Measurements from ENCODE around the gene ARHGAP18.

ARHGAP18 gene

GRCh38 chr6:129544892-129545612 is 164.9 kb downstream of the ARHGAP18 start:
- TF ChIP-seq CTCF (conservative IDR thresholded peaks at IDR 0.05; ENCODE audit: low read length) (no peak), EZH2phosphoT487 (IDR thresholded peaks at IDR 0.05; ENCODE audit: borderline replicate concordance) (no peak)
- no peak overlapping the region for H3K9ac ChIP-seq (ENCODE audit: low read depth, low read length, poor library complexity, severe bottlenecking)
- H2AFZ ChIP-seq (ENCODE audit: low read length): no peak overlapping the region
- no peaks in the 10 kb centered on the region for H4K20me1 ChIP-seq (ENCODE audit: insufficient read depth, low read length, poor library complexity, severe bottlenecking)
- no peaks in the 10 kb centered on the region for H3K9me2 ChIP-seq (replicated peaks; ENCODE audit: low read depth, low read length)
- H3K4me1 ChIP-seq (ENCODE audit: insufficient read depth, low read length, poor library complexity, severe bottlenecking): peaks cover 4% of the 10 kb centered on the region
- H3K27me3 ChIP-seq (ENCODE audit: insufficient read depth, low read length, poor library complexity, severe bottlenecking): no peaks in the 10 kb centered on the region
- no peaks in the 10 kb centered on the region for H3K36me3 ChIP-seq (ENCODE audit: insufficient read depth, low read length)
- no peak overlapping the region for H3K4me3 ChIP-seq (ENCODE audit: low read length, poor library complexity, severe bottlenecking)
- H3F3A ChIP-seq (ENCODE audit: low read depth): no peaks in the 10 kb centered on the region
- no peaks in the 10 kb centered on the region for H3K79me2 ChIP-seq (ENCODE audit: insufficient read depth, low read length)
- no peak overlapping the region for H3K4me2 ChIP-seq (ENCODE audit: low read depth, low read length, poor library complexity, severe bottlenecking)
- no peaks in the 10 kb centered on the region for H3K9me3 ChIP-seq (ENCODE audit: insufficient read depth, low read depth, low read length)

GRCh38 chr6:129543981-129544380 is 166.0 kb downstream of the ARHGAP18 start:
- peaks cover 4% of the 10 kb centered on the region for H3K4me1 ChIP-seq (ENCODE audit: insufficient read depth, low read length, poor library complexity, severe bottlenecking)
- no peak overlapping the region for H3K4me2 ChIP-seq (ENCODE audit: low read depth, low read length, poor library complexity, severe bottlenecking)
- H3K9me3 ChIP-seq (ENCODE audit: insufficient read depth, low read depth, low read length): no peaks in the 10 kb centered on the region
- TF ChIP-seq CTCF (conservative IDR thresholded peaks at IDR 0.05; ENCODE audit: low read length) (no peak), EZH2phosphoT487 (IDR thresholded peaks at IDR 0.05; ENCODE audit: borderline replicate concordance) (no peak)
- no peaks in the 10 kb centered on the region for H3K9me2 ChIP-seq (replicated peaks; ENCODE audit: low read depth, low read length)
- no peaks in the 10 kb centered on the region for H3K27me3 ChIP-seq (ENCODE audit: insufficient read depth, low read length, poor library complexity, severe bottlenecking)
- H2AFZ ChIP-seq (ENCODE audit: low read length): no peak overlapping the region
- no peak overlapping the region for H3K9ac ChIP-seq (ENCODE audit: low read depth, low read length, poor library complexity, severe bottlenecking)
- no peaks in the 10 kb centered on the region for H3F3A ChIP-seq (ENCODE audit: low read depth)
- H3K36me3 ChIP-seq (ENCODE audit: insufficient read depth, low read length): no peaks in the 10 kb centered on the region
- no peak overlapping the region for H3K4me3 ChIP-seq (ENCODE audit: low read length, poor library complexity, severe bottlenecking)
- no peaks in the 10 kb centered on the region for H3K79me2 ChIP-seq (ENCODE audit: insufficient read depth, low read length)
- H4K20me1 ChIP-seq (ENCODE audit: insufficient read depth, low read length, poor library complexity, severe bottlenecking): no peaks in the 10 kb centered on the region

GRCh38 chr6:129542705-129543104 is 167.3 kb downstream of the ARHGAP18 start:
- Histone ChIP-seq H3K36me3 (ENCODE audit: insufficient read depth, low read length) (no peaks in the 10 kb centered on the region), H2AFZ (ENCODE audit: low read length) (no peak overlapping the region), H3K27me3 (ENCODE audit: insufficient read depth, low read length, poor library complexity, severe bottlenecking) (no peaks in the 10 kb centered on the region), H3K79me2 (ENCODE audit: insufficient read depth, low read length) (no peaks in the 10 kb centered on the region), H3K4me1 (ENCODE audit: insufficient read depth, low read length, poor library complexity, severe bottlenecking) (peaks cover 4% of the 10 kb centered on the region), H3K4me3 (ENCODE audit: low read length, poor library complexity, severe bottlenecking) (no peak overlapping the region), H3K4me2 (ENCODE audit: low read depth, low read length, poor library complexity, severe bottlenecking) (no peak overlapping the region), H3K9ac (ENCODE audit: low read depth, low read length, poor library complexity, severe bottlenecking) (no peak overlapping the region), H3F3A (ENCODE audit: low read depth) (no peaks in the 10 kb centered on the region), H4K20me1 (ENCODE audit: insufficient read depth, low read length, poor library complexity, severe bottlenecking) (no peaks in the 10 kb centered on the region), H3K9me3 (ENCODE audit: insufficient read depth, low read depth, low read length) (no peaks in the 10 kb centered on the region), H3K9me2 (replicated peaks; ENCODE audit: low read depth, low read length) (no peaks in the 10 kb centered on the region)
- TF ChIP-seq EZH2phosphoT487 (IDR thresholded peaks at IDR 0.05; ENCODE audit: borderline replicate concordance) (no peak), CTCF (conservative IDR thresholded peaks at IDR 0.05; ENCODE audit: low read length) (no peak)
